ENCODE results near the gene FUBP1. TPM values are rescaled to one million over a fixed set of nuclear protein-coding genes. Genes with fewer than 3 reads are reported as not detected.
A peak's percentile ranks its signal among the peaks of the same experiment; 100 is the strongest.

Gene FUBP1
- total and polyA plus RNA-seq, 8 donors: 95.4 to 412 (median 360) TPM

- no peak overlapping the region for H3K4me3 ChIP-seq
- ATAC-seq: no peak
- TF ChIP-seq CTCF (IDR thresholded peaks at IDR 0.05): no peak
- intact Hi-C loops (cut with DNase I): no loop called here
- peaks cover 0 to 4% of the 10 kb centered on the region in 2 donors for H3K4me1 ChIP-seq
- H3K27me3 ChIP-seq: no peaks in the 10 kb centered on the region
- H3K9me3 ChIP-seq: no peaks in the 10 kb centered on the region
- no peak for DNase-seq
- H3K27ac ChIP-seq: no peak overlapping the region
- no peaks in the 10 kb centered on the region for H3K36me3 ChIP-seq
Measured at GRCh38 chr1:77910116-77910515, 68.8 kb downstream of the FUBP1 start.

GRCh38 chr1:77906624-77907023 lies 72.2 kb downstream of the FUBP1 start:
- H3K27ac ChIP-seq: no peak overlapping the region
- DNase-seq (no peak), ATAC-seq (no peak)
- intact Hi-C loops (cut with DNase I): no loop called here
- H3K4me1 ChIP-seq: peaks cover 0 to 4% of the 10 kb centered on the region in 2 donors
- H3K27me3 ChIP-seq: no peaks in the 10 kb centered on the region
- no peak for TF ChIP-seq CTCF (IDR thresholded peaks at IDR 0.05)
- no peaks in the 10 kb centered on the region for H3K9me3 ChIP-seq
- H3K4me3 ChIP-seq: no peak overlapping the region
- no peaks in the 10 kb centered on the region for H3K36me3 ChIP-seq

- no peak for TF ChIP-seq CTCF (IDR thresholded peaks at IDR 0.05)
- no peaks in the 10 kb centered on the region for H3K9me3 ChIP-seq
- H3K27ac ChIP-seq: no peak overlapping the region
- intact Hi-C loops (cut with DNase I): no loop called here
- DNase-seq: no peak
- peaks cover 0 to 4% of the 10 kb centered on the region in 2 donors for H3K4me1 ChIP-seq
- no peaks in the 10 kb centered on the region for H3K36me3 ChIP-seq
- no peak overlapping the region for H3K4me3 ChIP-seq
- no peaks in the 10 kb centered on the region for H3K27me3 ChIP-seq
- no peak for ATAC-seq
Measured at GRCh38 chr1:77906019-77906545, 72.8 kb downstream of the FUBP1 start.

GRCh38 chr1:77905603-77906002 lies 73.3 kb downstream of the FUBP1 start:
- intact Hi-C loops (cut with DNase I): no loop called here
- Histone ChIP-seq H3K4me3 (no peak overlapping the region), H3K4me1 (peaks cover 0 to 4% of the 10 kb centered on the region in 2 donors), H3K27me3 (no peaks in the 10 kb centered on the region), H3K9me3 (no peaks in the 10 kb centered on the region), H3K27ac (no peak overlapping the region), H3K36me3 (no peaks in the 10 kb centered on the region)
- TF ChIP-seq CTCF (IDR thresholded peaks at IDR 0.05): no peak
- ATAC-seq (peak; percentile 22), DNase-seq (no peak)

GRCh38 chr1:77900687-77901293 lies 78.1 kb downstream of the FUBP1 start:
- Histone ChIP-seq H3K27me3 (no peaks in the 10 kb centered on the region), H3K4me3 (no peak overlapping the region), H3K36me3 (no peaks in the 10 kb centered on the region), H3K9me3 (no peaks in the 10 kb centered on the region), H3K4me1 (peaks cover 0 to under 1% of the 10 kb centered on the region in 2 donors), H3K27ac (no peak overlapping the region)
- peak in 1 of 2 donors; percentile 53 for TF ChIP-seq CTCF (IDR thresholded peaks at IDR 0.05)
- peak; percentile 90 for ATAC-seq
- intact Hi-C loops (cut with DNase I): no loop called here
- DNase-seq: peak in 1 of 4 donors; percentile 69

Measured in left lung (tissue), 10 donors.